Measurements from ENCODE around the gene SLC19A2.
"Not testable (repeated sequence)": the region's sequence is repeated elsewhere in the genome, so short reads cannot be mapped to it uniquely, and the experiment has no call there.

Gene SLC19A2

GRCh38 chr1:169510060-169510459, 24.3 kb upstream of the SLC19A2 start:
- DNase-seq (ENCODE audit: low spot score) = no peak

GRCh38 chr1:169509354-169509753, 23.6 kb upstream of the SLC19A2 start:
- no peak for DNase-seq (ENCODE audit: low spot score)

DNA sequence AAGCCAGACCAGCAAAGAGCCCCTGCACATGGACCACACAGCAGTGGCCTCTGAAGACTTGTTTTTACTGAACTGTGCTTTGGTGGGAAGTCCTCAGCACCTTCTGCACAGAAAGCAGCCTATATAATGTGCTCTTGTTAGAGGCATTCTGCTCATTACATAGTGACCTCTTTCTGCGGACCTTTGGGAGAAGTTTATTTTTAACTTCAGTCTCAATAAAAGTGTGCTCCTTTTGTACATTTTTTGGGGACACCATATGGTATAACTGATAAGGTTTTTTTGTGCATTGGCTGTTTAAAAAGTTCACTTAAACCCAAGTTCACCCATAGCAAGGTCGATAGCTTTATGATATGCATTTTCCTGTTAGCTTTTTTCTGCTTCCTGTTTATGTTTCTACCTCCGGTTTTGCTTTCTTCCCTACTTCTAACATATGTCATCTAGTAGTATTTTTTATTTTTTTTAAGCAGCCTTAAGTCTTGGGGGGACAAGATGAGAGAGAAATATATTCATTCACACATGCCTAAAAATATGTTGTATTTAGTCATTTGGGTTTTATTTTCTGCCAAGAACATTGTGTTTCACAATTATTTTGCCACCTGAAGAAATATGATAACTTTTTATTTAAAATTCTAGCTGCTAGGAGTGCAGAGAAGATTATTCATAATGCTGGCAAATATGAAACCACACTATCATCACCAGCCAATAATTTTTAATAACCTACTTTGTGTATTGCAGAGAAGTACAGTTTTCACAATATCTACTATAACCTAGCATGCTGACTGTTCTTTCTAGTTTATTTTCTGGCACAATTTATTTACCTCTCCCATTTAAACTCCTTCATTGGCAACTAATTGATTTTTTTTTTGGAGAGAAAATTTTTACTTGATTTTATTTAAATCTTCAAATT, 22.9 kb upstream of the SLC19A2 start:
- DNase-seq (ENCODE audit: low spot score) = no peak

GRCh38 chr1:169507413-169507812, 21.7 kb upstream of the SLC19A2 start:
- DNase-seq (ENCODE audit: low spot score) = no peak

GRCh38 chr1:169503601-169504000, 17.9 kb upstream of the SLC19A2 start:
- not testable (repeated sequence) for DNase-seq (ENCODE audit: low spot score)

DNA sequence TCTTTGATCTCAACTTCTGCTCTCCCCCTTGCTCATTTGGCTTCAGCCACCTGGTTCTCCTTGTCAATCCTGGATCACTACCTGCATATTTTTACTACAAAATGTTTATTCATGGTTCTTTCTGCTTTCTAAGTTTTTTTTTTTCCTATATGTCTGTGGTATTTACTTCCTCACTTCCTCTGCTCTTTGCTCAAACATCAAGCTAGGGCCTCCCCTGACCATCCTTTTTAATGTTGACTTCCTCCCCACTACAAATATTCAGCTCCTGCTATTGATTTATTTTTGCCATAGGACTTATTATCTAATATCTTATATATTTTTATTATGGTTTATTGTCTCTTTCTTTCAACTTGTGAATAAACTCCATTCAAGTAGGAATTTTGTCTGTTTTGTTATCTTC, 14.1 kb upstream of the SLC19A2 start:
- DNase-seq (ENCODE audit: low spot score) = no peak

- DNase-seq (ENCODE audit: low spot score) = no peak
Observed at GRCh38 chr1:169497317-169497716, 11.6 kb upstream of the SLC19A2 start.

DNA sequence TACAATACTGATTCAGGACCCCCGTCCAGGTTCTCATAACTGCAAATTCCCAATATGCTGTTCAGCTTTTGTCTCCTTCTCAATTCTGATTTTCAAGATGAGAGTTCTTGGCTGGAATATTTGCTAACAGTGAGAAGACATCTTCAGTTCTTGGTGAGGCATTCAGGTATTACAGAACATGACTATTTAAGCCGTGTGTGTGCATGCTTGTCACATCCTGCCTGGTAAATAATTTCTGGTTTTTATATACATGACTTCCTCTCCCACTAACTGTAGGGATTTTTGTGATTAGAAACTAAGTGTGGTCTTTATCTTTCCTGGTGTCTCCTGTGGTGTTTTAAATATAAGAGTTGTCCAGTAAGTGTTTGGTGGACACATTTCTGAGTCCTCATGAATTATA, 10.2 kb upstream of the SLC19A2 start:
- no peak for DNase-seq (ENCODE audit: low spot score)

DNA sequence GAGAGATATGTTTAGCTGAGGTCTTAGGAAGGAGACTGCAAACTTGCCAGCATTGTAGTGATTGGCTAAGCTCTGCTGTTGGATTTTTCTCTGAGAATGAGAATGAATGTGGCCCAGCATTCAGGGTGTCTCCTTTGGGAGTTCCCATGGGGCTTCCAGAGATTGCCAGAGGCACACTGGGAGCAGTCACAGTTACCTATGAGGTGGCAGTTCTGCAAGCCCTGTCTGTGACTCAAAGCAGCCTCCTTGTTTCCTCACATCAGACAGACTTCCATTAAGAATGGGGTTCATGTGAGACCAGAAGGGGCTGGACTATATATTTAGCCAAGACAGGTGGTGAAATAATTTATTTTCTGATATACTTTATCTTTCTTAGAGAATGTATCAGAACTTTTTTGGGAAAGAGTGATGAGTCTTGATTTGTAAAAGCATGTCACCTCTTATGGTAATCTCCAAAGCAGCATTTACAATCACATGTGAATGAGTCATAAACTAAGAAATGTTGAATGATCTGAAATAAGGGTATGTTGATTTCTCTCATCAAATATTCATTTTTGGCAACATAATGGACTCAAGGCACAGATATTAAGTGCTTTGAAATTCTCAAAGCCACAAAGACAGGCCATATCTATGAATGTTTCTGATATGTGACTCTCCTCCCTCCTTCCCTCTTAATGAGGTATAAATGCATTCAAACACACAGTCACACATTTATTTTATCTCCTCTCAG, 9.5 kb upstream of the SLC19A2 start:
- DNase-seq (ENCODE audit: low spot score) = no peak

- no peak for DNase-seq (ENCODE audit: low spot score)
Observed at GRCh38 chr1:169494343-169494742, 8.6 kb upstream of the SLC19A2 start.

GRCh38 chr1:169493251-169493650, 7.5 kb upstream of the SLC19A2 start:
- DNase-seq (ENCODE audit: low spot score) = no peak

- no peak for DNase-seq (ENCODE audit: low spot score)
Observed at GRCh38 chr1:169491845-169492281, 6.1 kb upstream of the SLC19A2 start.

GRCh38 chr1:169488157-169488556, 2.4 kb upstream of the SLC19A2 start:
- DNase-seq (ENCODE audit: low spot score) = peak; percentile 88

DNA sequence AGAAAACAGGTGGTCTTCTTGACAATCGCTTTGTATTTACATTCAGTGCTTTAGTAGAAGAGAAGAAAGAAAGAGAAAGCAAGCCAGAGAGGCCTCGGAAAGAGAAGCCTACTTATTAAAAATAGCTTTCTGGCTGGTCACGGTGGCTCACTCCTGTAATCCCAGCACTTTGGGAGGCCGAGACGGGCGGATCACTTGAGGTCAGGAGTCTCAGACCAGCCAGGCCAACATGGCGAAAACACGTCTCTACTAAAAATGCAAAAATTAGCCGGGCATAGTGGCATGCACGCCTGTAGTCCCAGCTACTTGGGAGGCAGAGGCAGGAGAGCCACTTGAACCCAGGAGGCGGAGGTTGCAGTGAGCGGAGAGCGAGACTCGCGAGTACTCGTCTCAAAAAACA, 1.8 kb upstream of the SLC19A2 start:
- peak; percentile 12 for DNase-seq (ENCODE audit: low spot score)

DNA sequence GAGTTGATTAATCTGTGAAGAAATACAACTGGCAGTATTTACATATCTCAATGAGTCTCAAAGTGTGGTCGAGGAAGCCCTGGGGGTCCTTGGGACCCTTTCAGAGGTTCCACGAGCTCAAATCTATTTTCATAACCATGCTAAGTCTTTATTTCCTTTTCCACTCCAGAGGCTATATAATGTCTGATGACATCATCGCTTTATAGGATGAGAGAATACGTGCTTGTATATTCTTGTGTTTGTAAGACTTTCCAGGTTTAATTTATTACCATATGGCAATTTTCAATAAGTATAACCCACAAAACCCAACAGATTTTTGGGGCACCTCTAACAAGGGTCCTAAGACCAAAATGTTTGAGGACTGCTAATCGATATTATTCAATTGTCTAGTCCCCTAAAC, 1.4 kb upstream of the SLC19A2 start:
- no peak for DNase-seq (ENCODE audit: low spot score)

DNA sequence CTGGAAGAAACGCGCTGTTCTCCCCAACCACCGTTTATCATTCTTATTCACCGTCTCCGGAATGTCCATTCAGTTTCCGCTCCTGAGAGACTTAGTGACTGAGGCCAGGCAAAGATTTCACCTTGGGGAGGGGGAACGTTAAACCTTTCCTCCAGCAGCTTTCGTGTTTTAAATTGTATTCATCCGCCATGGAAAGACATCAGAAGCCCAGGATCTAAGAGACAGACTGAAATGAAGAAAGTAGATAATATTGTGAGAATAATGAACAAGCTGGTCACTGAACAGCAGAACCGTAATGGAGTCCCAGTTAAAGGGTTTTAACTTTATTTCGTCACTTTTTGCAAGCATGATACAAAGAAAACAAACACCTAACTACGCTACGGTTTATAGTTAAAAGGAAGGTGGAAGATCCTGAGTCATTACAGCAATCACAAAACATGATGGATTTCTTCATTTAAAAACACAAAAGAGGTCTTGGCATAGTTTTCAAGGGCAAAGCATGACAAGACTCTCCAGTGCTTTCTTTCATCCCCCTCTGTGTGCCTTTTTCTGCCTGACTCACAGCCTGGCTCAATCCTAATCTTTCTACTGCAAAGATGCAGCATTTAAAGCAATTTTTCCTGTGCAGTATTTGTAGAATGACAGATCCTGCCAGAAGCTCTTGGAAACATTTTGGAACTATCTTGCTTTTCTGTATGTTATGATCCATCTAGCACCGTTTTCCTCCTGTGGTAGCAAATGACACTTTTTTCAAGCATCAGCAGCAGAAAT, 722 bp upstream of the SLC19A2 start:
- no peak for DNase-seq (ENCODE audit: low spot score)

- peak; percentile 34 for DNase-seq (ENCODE audit: low spot score)
Observed at GRCh38 chr1:169484683-169485430, 887 bp downstream of the SLC19A2 start.

GRCh38 chr1:169484101-169484500, 1.6 kb downstream of the SLC19A2 start:
- DNase-seq (ENCODE audit: low spot score) = no peak

DNA sequence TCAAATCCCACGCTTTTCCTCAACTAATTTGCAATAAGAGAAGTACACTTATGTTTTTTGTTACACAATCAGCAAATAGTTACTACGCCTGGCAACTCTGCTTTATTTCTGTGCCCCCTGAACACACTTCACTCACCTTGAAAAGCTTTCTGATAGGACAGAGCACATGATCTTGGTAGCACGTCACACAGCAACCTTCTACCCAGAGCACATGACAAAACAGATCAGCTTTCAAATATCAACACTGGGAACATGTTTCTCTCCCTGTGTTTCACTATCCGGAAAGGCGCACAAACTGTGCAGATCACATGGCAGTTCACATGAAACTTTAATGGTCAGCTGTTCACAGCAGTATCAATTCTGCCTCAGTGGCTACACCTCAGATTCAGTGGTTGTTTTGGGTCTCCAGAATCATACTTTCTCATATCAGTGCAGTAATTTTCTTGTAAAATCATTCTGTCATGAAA, 2.2 kb downstream of the SLC19A2 start:
- peak; percentile 7 for DNase-seq (ENCODE audit: low spot score)

DNA sequence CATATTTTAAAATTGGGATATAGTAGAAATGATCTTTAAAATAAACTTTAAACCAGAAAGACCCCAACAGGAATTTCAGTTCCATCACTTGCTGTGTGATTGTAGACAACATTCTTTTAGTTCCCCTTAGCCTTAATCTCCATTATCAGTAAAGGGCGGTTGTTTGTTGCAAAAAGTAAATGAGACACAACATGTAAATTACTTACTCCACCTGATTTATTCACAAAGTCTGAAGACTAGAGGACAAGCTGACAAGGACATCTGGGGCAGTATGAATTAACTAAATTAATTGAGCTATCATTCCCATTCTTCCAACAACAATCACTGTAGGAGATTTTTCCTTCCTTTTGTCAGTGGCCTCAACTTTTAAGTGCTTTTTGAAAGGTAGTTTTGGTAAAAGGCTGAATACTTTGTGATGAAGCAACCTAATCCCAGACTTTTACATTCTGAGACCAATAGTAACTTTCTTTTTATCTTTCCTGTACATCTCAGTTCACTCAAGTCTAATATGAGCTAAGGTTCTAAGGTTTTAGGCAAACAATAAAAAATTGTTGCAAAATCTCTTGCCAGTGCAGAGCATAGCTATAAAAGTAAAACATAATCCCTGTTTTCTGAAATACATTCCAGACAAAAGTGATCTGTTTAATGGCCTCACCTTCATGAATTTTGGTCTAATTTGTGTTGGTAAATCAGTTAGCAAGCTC, 6.2 kb downstream of the SLC19A2 start:
- no peak for DNase-seq (ENCODE audit: low spot score)
